HG02759 (cell line): ENCODE measurements around the gene WFS1.
A peak's percentile ranks its signal among the peaks of the same experiment; 100 is the strongest.

ENCODE experiments used
- ATAC-seq: cut with Tn5 transposase; IDR thresholded peaks from one replicate; pipeline ENCODE4 v1.9.1; 2021; ENCODE audit warnings: mild to moderate bottlenecking, moderate library complexity; ENCODE audit not compliant: unreplicated experiment

Gene WFS1

GRCh38 chr4:6324461-6324998 lies 54.9 kb downstream of the WFS1 start:
- ATAC-seq, result no peak

DNA sequence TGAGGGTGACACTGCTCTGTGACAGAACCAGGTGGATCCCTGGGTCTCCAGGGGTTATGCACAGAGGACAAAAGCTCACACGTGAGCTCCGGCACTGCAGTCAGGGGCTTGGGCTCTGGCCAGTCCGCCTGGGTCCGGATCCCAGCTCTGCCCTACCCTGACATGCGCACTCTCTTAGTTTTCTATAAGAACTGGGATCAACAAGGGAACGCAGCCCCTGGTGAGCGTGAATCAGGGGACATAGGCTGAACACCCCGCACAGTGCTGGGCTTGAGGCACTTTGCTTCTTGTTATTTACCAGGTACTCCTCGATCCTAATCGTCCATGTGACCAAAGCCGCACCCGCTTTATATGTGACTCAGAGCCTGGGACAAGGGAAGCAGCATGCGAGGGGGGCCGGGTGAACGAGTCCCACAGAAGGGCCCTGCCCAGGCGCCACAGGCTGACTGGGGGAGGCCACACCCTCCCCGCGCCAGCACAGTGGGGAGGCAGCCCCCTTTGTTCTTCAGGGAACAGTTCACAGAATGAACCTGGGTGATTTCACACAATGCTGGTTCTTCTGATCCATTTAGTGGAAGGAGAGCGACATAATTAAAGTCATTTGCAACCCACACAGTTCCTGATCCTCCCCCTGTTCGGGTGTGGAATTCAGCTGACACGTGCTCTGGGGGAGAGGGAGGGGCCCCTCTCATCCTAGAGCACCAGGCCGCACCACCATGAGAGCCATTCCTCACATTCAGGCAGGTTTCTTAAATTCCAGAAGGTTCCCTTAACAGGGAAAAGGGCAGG lies 55.5 kb downstream of the WFS1 start:
- no peak for ATAC-seq

GRCh38 chr4:6325788-6326290 lies 56.2 kb downstream of the WFS1 start:
- no peak for ATAC-seq

DNA sequence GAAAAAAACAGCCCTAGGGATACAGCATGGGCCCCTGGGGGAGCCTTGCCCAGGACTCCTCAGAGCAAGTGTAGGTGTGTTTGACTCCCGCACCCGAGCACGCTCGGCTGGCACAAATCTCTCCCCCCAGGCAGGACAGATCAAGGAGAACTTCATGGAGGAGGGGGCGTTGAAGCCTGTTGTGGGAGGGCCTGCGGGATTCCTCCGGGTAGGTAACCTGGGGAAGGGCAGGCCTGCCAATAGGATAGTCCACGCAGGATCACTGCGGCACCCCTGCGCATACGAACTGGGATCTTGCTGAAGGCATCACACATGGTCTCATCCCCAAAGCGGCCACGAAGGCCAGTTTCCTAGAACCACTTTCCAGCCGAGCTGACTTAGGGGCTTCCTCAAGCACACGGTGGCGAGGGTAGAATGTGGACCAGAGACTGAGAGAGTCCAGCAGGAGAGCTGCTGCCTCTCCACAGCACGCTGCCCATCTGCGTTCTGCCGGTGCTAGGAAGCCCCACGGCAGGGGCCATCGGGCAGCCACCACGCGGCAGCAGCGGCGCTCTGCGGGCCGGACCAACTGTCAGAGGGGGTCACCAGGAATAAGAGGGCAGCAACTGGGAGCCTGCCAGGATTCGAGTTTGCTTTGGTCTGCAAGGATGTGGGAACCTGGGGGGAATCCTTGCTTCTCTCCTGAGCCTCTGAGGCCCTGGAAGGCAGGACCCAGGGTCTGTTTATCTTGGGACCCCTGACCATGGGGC lies 56.8 kb downstream of the WFS1 start:
- no peak for ATAC-seq

DNA sequence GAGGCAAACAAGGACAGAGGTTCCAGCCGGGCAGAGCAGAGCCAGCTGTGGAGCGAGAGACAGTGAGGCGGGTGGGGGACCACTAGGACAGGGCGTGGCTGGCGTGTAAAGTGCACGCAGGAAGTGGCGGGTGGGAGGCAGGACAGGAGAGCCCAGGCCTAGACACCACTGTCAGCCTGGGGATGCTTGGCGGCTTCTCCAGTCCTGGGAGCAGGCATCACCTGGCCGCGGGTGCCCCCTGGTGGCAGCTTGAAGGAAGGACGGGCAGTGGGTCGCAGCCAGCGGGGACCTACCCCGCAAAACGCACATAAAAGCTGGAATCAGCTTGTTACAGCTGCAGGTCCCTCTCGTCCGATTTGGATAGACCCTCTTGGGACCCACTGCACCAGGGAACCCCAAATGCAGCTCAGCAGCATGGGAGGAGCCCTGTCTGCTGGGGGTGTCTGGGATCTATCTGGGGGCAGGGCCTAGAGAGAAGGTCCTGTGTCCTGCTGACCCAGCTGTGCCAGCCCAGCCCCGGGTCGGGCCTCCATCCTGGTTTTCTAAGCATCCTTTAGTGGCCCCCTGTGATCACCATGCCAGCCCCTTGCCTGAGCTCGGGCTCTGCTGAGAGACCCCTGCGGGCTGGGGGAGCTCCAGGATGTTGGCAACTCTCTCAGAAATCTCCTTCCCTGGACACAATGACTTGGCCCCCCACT lies 57.7 kb downstream of the WFS1 start:
- peak; percentile 71 for ATAC-seq

GRCh38 chr4:6328526-6328925 lies 58.9 kb downstream of the WFS1 start:
- no peak for ATAC-seq

- no peak for ATAC-seq
Observed at GRCh38 chr4:6329478-6330383, 60.1 kb downstream of the WFS1 start.

DNA sequence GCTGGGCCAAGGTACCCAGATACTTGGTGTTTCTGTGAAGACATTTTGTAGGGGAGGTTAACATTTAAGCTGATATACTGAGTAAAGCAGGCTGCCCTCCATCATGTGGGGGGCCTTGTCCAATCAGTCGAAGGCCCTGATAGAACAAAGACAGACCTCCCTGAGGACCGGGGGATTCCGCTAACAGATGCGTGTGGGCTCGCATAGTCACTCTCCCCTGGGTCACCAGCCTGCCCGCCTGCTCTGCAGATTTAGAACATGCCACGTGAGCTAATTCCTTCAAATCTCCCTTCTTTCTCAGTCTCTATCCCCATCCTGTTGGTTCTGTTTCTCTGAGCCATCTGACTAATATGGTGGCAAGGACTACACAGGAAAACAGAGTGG lies 60.7 kb downstream of the WFS1 start:
- ATAC-seq, result no peak

DNA sequence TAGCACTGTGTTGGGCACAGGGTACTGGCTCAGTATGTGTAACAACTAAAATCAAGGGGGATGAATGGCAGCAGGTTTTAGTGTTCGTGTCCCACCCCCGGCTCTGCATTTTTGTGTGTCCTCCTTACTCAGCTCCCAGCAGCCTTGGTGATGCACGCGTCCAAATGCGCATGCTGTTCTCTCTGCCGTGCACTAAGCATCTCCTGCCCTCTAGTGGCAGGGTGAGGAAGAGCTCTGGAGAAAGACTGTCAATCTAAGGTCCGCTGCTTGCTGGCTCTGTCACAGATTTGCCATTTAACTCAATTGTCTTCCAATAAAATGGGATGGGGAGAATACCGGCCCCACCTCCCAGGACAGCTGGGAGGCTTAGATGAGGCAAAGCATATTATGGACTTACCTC lies 61.4 kb downstream of the WFS1 start:
- ATAC-seq, result no peak

- ATAC-seq, result no peak
Observed at GRCh38 chr4:6331468-6331867, 61.8 kb downstream of the WFS1 start.

GRCh38 chr4:6332042-6332668 lies 62.5 kb downstream of the WFS1 start:
- no peak for ATAC-seq

GRCh38 chr4:6332669-6333050 lies 63.0 kb downstream of the WFS1 start:
- no peak for ATAC-seq

- no peak for ATAC-seq
Observed at GRCh38 chr4:6333301-6334202, 63.9 kb downstream of the WFS1 start.

DNA sequence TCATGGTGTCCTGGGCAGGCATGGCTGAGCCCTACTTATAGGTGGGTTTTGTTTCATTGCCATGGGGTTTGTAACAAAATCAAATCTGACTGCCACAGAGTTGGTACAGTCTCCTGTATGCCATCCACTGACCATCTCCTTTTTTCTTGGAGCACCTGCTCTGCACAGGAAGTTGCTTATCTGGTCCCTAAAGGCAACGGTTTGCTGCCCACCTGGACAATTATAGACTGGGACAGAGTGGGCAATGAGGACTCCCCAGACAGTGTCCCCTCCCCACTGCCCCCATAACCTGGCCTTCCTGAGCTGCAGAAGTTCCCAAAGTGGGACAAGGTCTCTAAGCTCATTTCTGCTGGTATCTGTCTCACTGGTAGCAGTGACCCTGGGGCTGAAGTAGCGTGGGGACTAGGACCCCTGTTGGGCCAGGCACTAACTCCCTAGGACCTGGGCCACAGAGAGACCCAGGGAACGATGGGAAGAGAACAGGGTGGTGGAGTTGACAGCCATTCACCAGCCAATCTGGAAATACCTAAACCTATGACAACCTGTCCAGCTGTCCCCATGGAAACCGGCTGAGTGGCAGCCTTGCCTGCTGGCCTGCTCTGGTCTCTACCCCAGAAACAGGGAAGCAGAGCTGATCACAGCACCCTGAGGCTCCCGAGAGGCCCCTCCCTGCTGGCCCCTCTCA lies 64.7 kb downstream of the WFS1 start:
- no peak for ATAC-seq

DNA sequence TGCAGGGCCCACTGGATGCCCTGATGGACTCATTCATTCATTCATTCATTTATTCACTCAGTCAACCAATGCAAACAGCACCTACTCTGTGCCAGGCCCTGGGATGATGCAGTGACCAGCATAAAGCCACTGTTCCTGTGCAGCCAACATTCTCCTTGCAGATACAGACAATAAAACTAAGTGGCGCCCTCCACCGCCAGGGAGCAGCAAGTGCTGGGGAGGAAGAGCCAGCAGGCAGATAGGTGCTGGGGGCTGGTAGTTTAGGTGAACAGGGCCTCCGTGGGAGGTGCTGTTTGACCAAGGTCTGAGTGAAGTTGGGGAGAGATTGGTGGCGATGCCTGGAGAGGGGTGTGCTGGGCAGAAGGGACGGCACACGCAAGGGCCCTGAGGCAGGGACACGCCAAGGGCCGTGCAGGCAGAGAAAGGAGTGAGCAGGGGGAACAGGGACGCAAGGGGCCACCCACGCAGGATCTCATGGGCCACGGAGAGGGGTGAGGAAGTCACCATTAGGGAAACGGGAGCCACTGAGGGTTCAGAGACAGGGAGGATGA lies 65.5 kb downstream of the WFS1 start:
- ATAC-seq, result no peak

- no peak for ATAC-seq
Observed at GRCh38 chr4:6336166-6336565, 66.5 kb downstream of the WFS1 start.

GRCh38 chr4:6337331-6337935 lies 67.8 kb downstream of the WFS1 start:
- ATAC-seq, result no peak
